ENCODE data around the gene INTS4. TPM values are rescaled to one million over a fixed set of nuclear protein-coding genes. Genes with fewer than 3 reads are reported as not detected.

The INTS4 gene
- polyA plus RNA-seq, 1 of the 3 experiments (the other 2 are of a cell fraction) = 23.0 TPM

DNA sequence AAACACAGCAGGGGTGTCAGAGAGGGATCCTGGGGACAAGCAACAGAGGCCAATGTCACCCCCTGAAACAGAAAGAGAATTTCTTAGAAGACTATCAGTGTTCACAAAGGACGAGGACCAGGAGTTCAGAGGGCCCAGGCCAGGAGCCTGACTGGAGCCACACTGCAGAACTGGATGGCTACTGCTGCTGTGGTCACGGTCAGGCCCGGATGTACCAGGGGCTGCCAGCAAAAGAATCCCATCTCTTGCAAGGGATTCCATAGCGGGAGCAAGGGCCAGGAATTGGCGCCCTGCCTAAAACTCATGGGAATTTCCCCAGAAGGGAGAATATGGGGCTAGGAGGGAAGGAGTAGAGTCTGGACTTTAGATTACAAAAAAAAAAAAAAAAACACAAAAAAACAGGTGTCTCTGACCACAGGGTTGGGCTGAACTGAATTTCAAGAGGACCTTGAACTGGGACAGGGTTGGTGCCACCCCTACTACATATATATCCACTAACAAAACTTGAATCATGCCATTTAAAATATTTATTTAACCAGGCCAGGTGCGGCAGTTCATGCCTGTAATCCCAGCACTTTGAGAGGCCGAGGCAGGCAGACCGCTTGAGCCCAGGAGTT lies 44.3 kb upstream of the INTS4 start:
- ChIA-PET POLR2A (no interaction called here), CTCF (interaction anchor here (1.5 kb wide), 1 partner anchor 9 kb away, joined by 3 read pairs; no protein-coding TSS in a partner anchor)
- 64% methylated on average over 8 of the region's 8 CpGs for WGBS (ENCODE audit: low lambda C conversion rate)
- H3F3A ChIP-seq (replicated peaks; ENCODE audit: insufficient read depth) = peaks cover 23% of the 10 kb centered on the region
- no peaks in the 10 kb centered on the region for H3K9me2 ChIP-seq
- H3K36me3 ChIP-seq (replicated peaks in 1 of 2; ENCODE audit: control insufficient read depth in 1 of 2, insufficient read depth in 2 of 2, low read length in 1 of 2) = no peaks in the 10 kb centered on the region
- peaks cover 27 to 31% of the 10 kb centered on the region in 2 experiments; a peak in 3 of 4 replicates for H3K4me1 ChIP-seq (ENCODE audit: control insufficient read depth in 1 of 2, insufficient read depth in 2 of 2, low read depth in 1 of 2, low read length in 1 of 2)
- H3K27me3 ChIP-seq (ENCODE audit: insufficient read depth) = no peaks in the 10 kb centered on the region
- peaks cover 9% of the 10 kb centered on the region; the same call in 1 of the 2 replicates for H3K79me2 ChIP-seq (ENCODE audit: insufficient read depth)
- no peaks in the 10 kb centered on the region for H4K20me1 ChIP-seq (ENCODE audit: insufficient read depth)
- H3K4me2 ChIP-seq = no peak overlapping the region
- peak overlapping the region; percentile 18 to 100; a peak in 3 of 4 replicates for H3K27ac ChIP-seq (ENCODE audit: low read depth in 2 of 2, low read length in 1 of 2)
- DNase-seq = no peak
- H2AFZ ChIP-seq (ENCODE audit: low read depth) = peak overlapping the region; percentile 98; the same call in 1 of the 2 replicates
- no peaks in the 10 kb centered on the region for H3K9me3 ChIP-seq
- H3K9ac ChIP-seq = no peak overlapping the region
- H3K4me3 ChIP-seq (ENCODE audit: low read depth in 2 of 2, low read length in 1 of 2) = no peak overlapping the region
- TF ChIP-seq NFIC (IDR thresholded peaks at IDR 0.05; ENCODE audit: borderline replicate concordance) (peak; percentile 62), FOSL2 (IDR thresholded peaks at IDR 0.05; ENCODE audit: borderline replicate concordance, low read depth) (no peak)

DNA sequence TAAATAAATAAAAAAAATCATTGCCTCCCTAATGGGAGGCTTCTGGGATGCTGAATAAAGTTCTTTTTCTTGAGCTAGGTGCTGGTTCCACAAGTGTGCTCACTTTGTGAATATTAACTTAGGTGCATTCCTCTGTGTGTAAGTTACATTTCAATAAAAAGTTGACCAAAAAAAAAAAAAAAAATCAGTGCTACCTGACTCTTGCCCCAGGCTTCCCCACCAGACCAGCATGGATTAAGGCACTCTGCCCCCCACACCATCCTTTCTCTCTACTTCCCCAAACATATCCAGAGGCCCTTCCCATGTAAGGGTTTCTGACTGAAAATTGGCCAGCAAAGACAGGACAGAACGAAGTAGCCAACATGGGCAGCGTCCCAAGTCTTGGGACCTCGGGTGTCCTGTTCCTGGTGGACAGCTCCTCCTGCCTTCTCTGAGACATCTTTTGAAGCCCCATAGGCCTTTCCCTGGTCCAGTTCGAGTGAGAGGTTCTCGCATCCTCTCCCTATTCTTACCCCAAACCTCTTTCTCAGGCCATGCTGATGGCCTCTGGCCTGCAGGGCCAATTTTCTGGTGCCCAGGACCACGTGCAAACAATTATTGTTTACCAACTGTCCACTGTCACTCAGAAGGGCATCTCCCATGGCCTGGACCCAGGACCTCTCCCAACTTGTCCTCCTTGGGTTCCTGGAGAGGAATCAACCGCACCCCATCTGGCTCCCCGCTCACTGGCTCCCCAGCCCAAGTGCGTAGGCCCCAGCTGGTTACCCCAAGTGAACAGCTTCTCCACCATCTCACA lies 43.6 kb upstream of the INTS4 start:
- Histone ChIP-seq H4K20me1 (ENCODE audit: insufficient read depth) (no peaks in the 10 kb centered on the region), H3K4me2 (no peak overlapping the region), H3K9ac (no peak overlapping the region), H3K79me2 (ENCODE audit: insufficient read depth) (peaks cover 9% of the 10 kb centered on the region; the same call in 1 of the 2 replicates), H3K36me3 (replicated peaks in 1 of 2; ENCODE audit: control insufficient read depth in 1 of 2, insufficient read depth in 2 of 2, low read length in 1 of 2) (no peaks in the 10 kb centered on the region), H3F3A (replicated peaks; ENCODE audit: insufficient read depth) (peaks cover 23% of the 10 kb centered on the region), H3K9me2 (no peaks in the 10 kb centered on the region), H3K9me3 (no peaks in the 10 kb centered on the region), H3K4me1 (ENCODE audit: control insufficient read depth in 1 of 2, insufficient read depth in 2 of 2, low read depth in 1 of 2, low read length in 1 of 2) (peaks cover 27 to 31% of the 10 kb centered on the region in 2 experiments; a peak in 3 of 4 replicates), H3K27ac (ENCODE audit: low read depth in 2 of 2, low read length in 1 of 2) (peak overlapping the region; percentile 18 to 100; a peak in 3 of 4 replicates), H3K4me3 (ENCODE audit: low read depth in 2 of 2, low read length in 1 of 2) (no peak overlapping the region), H2AFZ (ENCODE audit: low read depth) (peak overlapping the region; percentile 71; the same call in 1 of the 2 replicates), H3K27me3 (ENCODE audit: insufficient read depth) (no peaks in the 10 kb centered on the region)
- 85% methylated on average over 9 of the region's 9 CpGs for WGBS (ENCODE audit: low lambda C conversion rate)
- CTCF ChIA-PET = interaction anchor here (2.1 to 3.7 kb wide), 2 partner anchors 8 to 38 kb away, joined by 4 to 25 read pairs; no protein-coding TSS in a partner anchor
- no peak for TF ChIP-seq ELF1 (IDR thresholded peaks at IDR 0.05)
- no peak for TF ChIP-seq TCF12 (IDR thresholded peaks at IDR 0.05)
- TF ChIP-seq RXRA (IDR thresholded peaks at IDR 0.05; ENCODE audit: borderline replicate concordance, low read depth) = no peak
- no peak for TF ChIP-seq RAD21 (IDR thresholded peaks at IDR 0.05; ENCODE audit: low read length)
- TF ChIP-seq, protein P1, sequence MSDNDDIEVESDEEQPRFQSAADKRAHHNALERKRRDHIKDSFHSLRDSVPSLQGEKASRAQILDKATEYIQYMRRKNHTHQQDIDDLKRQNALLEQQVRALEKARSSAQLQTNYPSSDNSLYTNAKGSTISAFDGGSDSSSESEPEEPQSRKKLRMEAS (IDR thresholded peaks at IDR 0.05; ENCODE audit: low read depth) = no peak
- TF ChIP-seq MEF2A (IDR thresholded peaks at IDR 0.05; ENCODE audit: borderline replicate concordance, low read depth) = no peak
- TF ChIP-seq, protein P2, sequence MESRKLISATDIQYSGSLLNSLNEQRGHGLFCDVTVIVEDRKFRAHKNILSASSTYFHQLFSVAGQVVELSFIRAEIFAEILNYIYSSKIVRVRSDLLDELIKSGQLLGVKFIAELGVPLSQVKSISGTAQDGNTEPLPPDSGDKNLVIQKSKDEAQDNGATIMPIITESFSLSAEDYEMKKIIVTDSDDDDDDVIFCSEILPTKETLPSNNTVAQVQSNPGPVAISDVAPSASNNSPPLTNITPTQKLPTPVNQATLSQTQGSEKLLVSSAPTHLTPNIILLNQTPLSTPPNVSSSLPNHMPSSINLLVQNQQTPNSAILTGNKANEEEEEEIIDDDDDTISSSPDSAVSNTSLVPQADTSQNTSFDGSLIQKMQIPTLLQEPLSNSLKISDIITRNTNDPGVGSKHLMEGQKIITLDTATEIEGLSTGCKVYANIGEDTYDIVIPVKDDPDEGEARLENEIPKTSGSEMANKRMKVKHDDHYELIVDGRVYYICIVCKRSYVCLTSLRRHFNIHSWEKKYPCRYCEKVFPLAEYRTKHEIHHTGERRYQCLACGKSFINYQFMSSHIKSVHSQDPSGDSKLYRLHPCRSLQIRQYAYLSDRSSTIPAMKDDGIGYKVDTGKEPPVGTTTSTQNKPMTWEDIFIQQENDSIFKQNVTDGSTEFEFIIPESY (IDR thresholded peaks at IDR 0.05; ENCODE audit: borderline replicate concordance, low read depth) = no peak
- TF ChIP-seq, protein P3, sequence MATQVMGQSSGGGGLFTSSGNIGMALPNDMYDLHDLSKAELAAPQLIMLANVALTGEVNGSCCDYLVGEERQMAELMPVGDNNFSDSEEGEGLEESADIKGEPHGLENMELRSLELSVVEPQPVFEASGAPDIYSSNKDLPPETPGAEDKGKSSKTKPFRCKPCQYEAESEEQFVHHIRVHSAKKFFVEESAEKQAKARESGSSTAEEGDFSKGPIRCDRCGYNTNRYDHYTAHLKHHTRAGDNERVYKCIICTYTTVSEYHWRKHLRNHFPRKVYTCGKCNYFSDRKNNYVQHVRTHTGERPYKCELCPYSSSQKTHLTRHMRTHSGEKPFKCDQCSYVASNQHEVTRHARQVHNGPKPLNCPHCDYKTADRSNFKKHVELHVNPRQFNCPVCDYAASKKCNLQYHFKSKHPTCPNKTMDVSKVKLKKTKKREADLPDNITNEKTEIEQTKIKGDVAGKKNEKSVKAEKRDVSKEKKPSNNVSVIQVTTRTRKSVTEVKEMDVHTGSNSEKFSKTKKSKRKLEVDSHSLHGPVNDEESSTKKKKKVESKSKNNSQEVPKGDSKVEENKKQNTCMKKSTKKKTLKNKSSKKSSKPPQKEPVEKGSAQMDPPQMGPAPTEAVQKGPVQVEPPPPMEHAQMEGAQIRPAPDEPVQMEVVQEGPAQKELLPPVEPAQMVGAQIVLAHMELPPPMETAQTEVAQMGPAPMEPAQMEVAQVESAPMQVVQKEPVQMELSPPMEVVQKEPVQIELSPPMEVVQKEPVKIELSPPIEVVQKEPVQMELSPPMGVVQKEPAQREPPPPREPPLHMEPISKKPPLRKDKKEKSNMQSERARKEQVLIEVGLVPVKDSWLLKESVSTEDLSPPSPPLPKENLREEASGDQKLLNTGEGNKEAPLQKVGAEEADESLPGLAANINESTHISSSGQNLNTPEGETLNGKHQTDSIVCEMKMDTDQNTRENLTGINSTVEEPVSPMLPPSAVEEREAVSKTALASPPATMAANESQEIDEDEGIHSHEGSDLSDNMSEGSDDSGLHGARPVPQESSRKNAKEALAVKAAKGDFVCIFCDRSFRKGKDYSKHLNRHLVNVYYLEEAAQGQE (IDR thresholded peaks at IDR 0.05; ENCODE audit: low read depth, low read length) = no peak
- no peak for TF ChIP-seq FOXJ3 (CRISPR knock-in tag; IDR thresholded peaks at IDR 0.05)
- no peak for TF ChIP-seq MXI1 (IDR thresholded peaks at IDR 0.05; ENCODE audit: low read depth, low read length)
- TF ChIP-seq, protein P4, sequence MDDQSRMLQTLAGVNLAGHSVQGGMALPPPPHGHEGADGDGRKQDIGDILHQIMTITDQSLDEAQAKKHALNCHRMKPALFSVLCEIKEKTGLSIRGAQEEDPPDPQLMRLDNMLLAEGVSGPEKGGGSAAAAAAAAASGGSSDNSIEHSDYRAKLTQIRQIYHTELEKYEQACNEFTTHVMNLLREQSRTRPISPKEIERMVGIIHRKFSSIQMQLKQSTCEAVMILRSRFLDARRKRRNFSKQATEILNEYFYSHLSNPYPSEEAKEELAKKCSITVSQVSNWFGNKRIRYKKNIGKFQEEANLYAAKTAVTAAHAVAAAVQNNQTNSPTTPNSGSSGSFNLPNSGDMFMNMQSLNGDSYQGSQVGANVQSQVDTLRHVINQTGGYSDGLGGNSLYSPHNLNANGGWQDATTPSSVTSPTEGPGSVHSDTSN (IDR thresholded peaks at IDR 0.05) = no peak
- no peak for DNase-seq
- POLR2A ChIA-PET = interaction anchor here (1.1 kb wide), 1 partner anchor 43 kb away, joined by 3 read pairs; the partner anchor contains the start of gene INTS4

All from SK-N-SH (cell line).